Posterior vena cava (tissue), 2 donors: ENCODE data around the gene SPTBN1. TPM values are rescaled to one million over a fixed set of nuclear protein-coding genes. Genes with fewer than 3 reads are reported as not detected.

Experiments used
- DNase-seq: peaks from one replicate; pipeline ENCODE4 v3.0.0-alpha.2; 2020; ENCODE audit warnings: low spot score
- intact Hi-C, 2 donors: fragments of 100-400 bp; cut with DNase I; formaldehyde crosslinking; loops; one replicate each; pipeline versions ENCODE4 v1.14.1 to v1.14.2; 2022 to 2023
- long read RNA-seq, 2 donors: library from polyadenylated mRNA; unstranded; transcript quantifications; one replicate each; pipeline ENCODE4 v2.0.0, GENCODE V29; 2020 to 2021
- total RNA-seq, 2 donors: library from RNA; stranded (reverse); fragmentation: NEBNext Ultra II Directional; extraction: Animal tissue kit (Norgen Biotek cat#: 25700); gene quantifications; one replicate each; pipeline ENCODE4 v1.2.1, GENCODE V29; 2021
- donor health status: DM: yes; HTN: yes; CAD: no.
- donor health status: DM: yes; HTN: yes; CAD: no.

The SPTBN1 gene
- total RNA-seq: 100 to 1,000 TPM; 329 to 357 TPM
- long read RNA-seq, donor 1, full-length matches to known transcripts: 15 of 90 reads
- long read RNA-seq, donor 1, partial matches to known transcripts: 70 of 90 reads
- long read RNA-seq, donor 1, other reads (novel, unspliced or antisense): 5 of 90 reads
- long read RNA-seq, donor 2, transcript SPTBN1-204 (4 exons, 3,332 nt): major isoform, 12 of 118 reads
- long read RNA-seq, donor 2, partial matches to known transcripts: 97 of 118 reads
- long read RNA-seq, donor 2, other reads (novel, unspliced or antisense): 9 of 118 reads

- peak; percentile 96 for DNase-seq
- intact Hi-C loops: loop anchor here in 1 of 2 donors (10.0 kb wide), 1 partner anchor 179 kb away; no protein-coding TSS in a partner anchor
These were observed at the start of gene SPTBN1 for GRCh38 chr2:54455563-54456361. Gene SPTBN1 (plus strand): TSS chr2:54456327. CDS start chr2:54526419, 70,092 bp downstream.

- intact Hi-C loops: no loop called here
- DNase-seq: no peak
These were observed 48.4 kb upstream of the SPTBN1 start for GRCh38 chr2:54407693-54408092.

GRCh38 chr2:54408288-54408687 is 47.8 kb upstream of the SPTBN1 start:
- DNase-seq: no peak

GRCh38 chr2:54409752-54410151 is 46.4 kb upstream of the SPTBN1 start:
- no peak for DNase-seq
- intact Hi-C loops: no loop called here

More at GRCh38 chr2:54408288-54408687, 47.8 kb upstream of the SPTBN1 start:
- intact Hi-C loops: no loop called here

GRCh38 chr2:54411801-54412354 is 44.2 kb upstream of the SPTBN1 start:
- intact Hi-C loops: no loop called here
- DNase-seq: no peak

- intact Hi-C loops: no loop called here
- DNase-seq: no peak
These were observed 39.8 kb upstream of the SPTBN1 start for GRCh38 chr2:54416166-54416813.

GRCh38 chr2:54416938-54417337 is 39.2 kb upstream of the SPTBN1 start:
- intact Hi-C loops: no loop called here
- no peak for DNase-seq

- DNase-seq: no peak
- intact Hi-C loops: no loop called here
These were observed 38.5 kb upstream of the SPTBN1 start for GRCh38 chr2:54417577-54417976.

- DNase-seq: no peak
- intact Hi-C loops: no loop called here
These were observed 36.7 kb upstream of the SPTBN1 start for GRCh38 chr2:54419388-54419787.

- DNase-seq: no peak
- intact Hi-C loops: no loop called here
These were observed 36.1 kb upstream of the SPTBN1 start for GRCh38 chr2:54419855-54420523.

- DNase-seq: no peak
- intact Hi-C loops: no loop called here
These were observed 35.5 kb upstream of the SPTBN1 start for GRCh38 chr2:54420524-54421172.

GRCh38 chr2:54422072-54422581 is 34.0 kb upstream of the SPTBN1 start:
- intact Hi-C loops: no loop called here
- no peak for DNase-seq

GRCh38 chr2:54423213-54423612 is 32.9 kb upstream of the SPTBN1 start:
- no peak for DNase-seq
- intact Hi-C loops: no loop called here

- DNase-seq: no peak
- intact Hi-C loops: no loop called here
These were observed 31.5 kb upstream of the SPTBN1 start for GRCh38 chr2:54424555-54425163.

- intact Hi-C loops: no loop called here
- DNase-seq: peak; percentile 84
These were observed 27.9 kb upstream of the SPTBN1 start for GRCh38 chr2:54428108-54428831.

GRCh38 chr2:54429054-54429453 is 27.1 kb upstream of the SPTBN1 start:
- no peak for DNase-seq
- intact Hi-C loops: no loop called here

GRCh38 chr2:54429811-54430551 is 26.1 kb upstream of the SPTBN1 start:
- DNase-seq: no peak
- intact Hi-C loops: loop anchor here (10.0 kb wide), 2 partner anchors 55 to 95 kb away; a partner anchor contains a TSS
